Measurements from ENCODE around the gene KRTAP10-11. TPM values are rescaled to one million over a fixed set of nuclear protein-coding genes. Genes with fewer than 3 reads are reported as not detected.

KRTAP10-11 gene
- total RNA-seq, 1 donor from 2014 or later: not detected

- TF ChIP-seq, protein P1, sequence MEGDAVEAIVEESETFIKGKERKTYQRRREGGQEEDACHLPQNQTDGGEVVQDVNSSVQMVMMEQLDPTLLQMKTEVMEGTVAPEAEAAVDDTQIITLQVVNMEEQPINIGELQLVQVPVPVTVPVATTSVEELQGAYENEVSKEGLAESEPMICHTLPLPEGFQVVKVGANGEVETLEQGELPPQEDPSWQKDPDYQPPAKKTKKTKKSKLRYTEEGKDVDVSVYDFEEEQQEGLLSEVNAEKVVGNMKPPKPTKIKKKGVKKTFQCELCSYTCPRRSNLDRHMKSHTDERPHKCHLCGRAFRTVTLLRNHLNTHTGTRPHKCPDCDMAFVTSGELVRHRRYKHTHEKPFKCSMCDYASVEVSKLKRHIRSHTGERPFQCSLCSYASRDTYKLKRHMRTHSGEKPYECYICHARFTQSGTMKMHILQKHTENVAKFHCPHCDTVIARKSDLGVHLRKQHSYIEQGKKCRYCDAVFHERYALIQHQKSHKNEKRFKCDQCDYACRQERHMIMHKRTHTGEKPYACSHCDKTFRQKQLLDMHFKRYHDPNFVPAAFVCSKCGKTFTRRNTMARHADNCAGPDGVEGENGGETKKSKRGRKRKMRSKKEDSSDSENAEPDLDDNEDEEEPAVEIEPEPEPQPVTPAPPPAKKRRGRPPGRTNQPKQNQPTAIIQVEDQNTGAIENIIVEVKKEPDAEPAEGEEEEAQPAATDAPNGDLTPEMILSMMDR (IDR thresholded peaks at IDR 0.05; ENCODE audit: borderline replicate concordance): no peak
- H3K9me3 ChIP-seq (replicated peaks): peaks cover 38% of the 10 kb centered on the region
- H3K27me3 ChIP-seq (ENCODE audit: low read depth): peaks cover 32% of the 10 kb centered on the region
- no peaks in the 10 kb centered on the region for H3K36me3 ChIP-seq
- intact Hi-C loops (cut with micrococcal nuclease): no loop called here
- no peak overlapping the region for H3K4me3 ChIP-seq
- H3K4me1 ChIP-seq: no peaks in the 10 kb centered on the region
- no peak for DNase-seq
- H3K27ac ChIP-seq (replicated peaks): no peak overlapping the region
Measured at GRCh38 chr21:44611551-44611950, 34.7 kb upstream of the KRTAP10-11 start.

DNA sequence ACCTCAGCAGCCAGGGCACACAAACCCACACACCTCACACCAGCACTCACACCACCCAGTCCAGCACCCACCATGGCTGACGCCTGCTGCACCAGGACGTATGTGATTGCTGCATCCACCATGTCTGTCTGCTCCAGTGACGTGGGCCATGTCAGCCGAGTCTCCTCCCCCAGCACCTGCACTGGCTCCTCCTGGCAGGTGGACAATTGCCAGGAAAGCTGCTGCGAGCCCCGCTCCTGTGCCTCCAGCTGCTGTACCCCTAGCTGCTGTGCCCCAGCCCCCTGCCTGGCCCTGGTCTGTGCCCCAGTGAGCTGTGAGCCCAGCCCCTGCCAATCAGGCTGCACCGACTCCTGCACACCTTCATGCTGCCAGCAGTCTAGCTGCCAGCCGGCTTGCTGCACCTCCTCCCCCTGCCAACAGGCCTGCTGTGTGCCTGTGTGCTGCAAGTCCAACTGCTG, 34.2 kb upstream of the KRTAP10-11 start, which contains the start of gene KRTAP10-8:
TSS of gene KRTAP10-8 (plus strand) at position 51 of the 458 bp plus-strand sequence. CDS start at position 73, 22 bp downstream.
- intact Hi-C loops (cut with micrococcal nuclease): no loop called here
- TF ChIP-seq, protein P1 (IDR thresholded peaks at IDR 0.05; ENCODE audit: borderline replicate concordance): no peak
- DNase-seq: no peak
- Histone ChIP-seq H3K4me1 (no peaks in the 10 kb centered on the region), H3K36me3 (no peaks in the 10 kb centered on the region), H3K27ac (replicated peaks) (no peak within 1 kb of the TSS), H3K9me3 (replicated peaks) (peaks cover 36% of the 10 kb centered on the region), H3K27me3 (ENCODE audit: low read depth) (peaks cover 33% of the 10 kb centered on the region), H3K4me3 (no peak within 1 kb of the TSS)

DNA sequence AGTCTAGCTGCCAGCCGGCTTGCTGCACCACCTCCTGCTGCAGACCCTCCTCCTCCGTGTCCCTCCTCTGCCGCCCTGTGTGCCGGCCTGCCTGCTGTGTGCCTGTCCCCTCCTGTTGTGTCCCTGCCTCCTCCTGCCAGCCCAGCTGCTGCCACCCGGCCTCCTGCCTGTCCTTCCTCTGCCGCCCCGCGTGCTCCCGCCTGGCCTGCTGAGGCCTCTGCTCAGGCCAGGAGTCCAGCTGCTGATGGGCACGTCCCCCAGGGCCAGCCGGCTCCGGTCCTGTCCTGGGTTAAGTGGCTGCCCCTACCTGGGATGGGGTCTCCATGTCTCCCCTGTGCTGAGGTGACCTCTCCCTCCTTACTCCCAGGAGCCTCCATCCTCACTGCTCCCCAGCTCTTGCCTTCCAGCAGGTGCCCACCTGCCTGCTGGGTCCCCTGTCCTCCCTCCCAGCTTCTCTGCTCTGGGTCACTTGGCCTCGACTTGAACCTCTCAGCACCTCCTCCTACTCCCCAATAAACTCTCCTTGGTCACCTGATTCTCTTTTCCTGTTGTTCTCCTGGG, 33.5 kb upstream of the KRTAP10-11 start:
- H3K4me3 ChIP-seq: no peak overlapping the region
- TF ChIP-seq, protein P1 (IDR thresholded peaks at IDR 0.05; ENCODE audit: borderline replicate concordance): no peak
- H3K36me3 ChIP-seq: no peaks in the 10 kb centered on the region
- peaks cover 35% of the 10 kb centered on the region for H3K27me3 ChIP-seq (ENCODE audit: low read depth)
- H3K4me1 ChIP-seq: no peaks in the 10 kb centered on the region
- peaks cover 36% of the 10 kb centered on the region for H3K9me3 ChIP-seq (replicated peaks)
- H3K27ac ChIP-seq (replicated peaks): no peak overlapping the region
- DNase-seq: no peak
- intact Hi-C loops (cut with micrococcal nuclease): no loop called here

- intact Hi-C loops (cut with micrococcal nuclease): no loop called here
- Histone ChIP-seq H3K27ac (replicated peaks) (no peak overlapping the region), H3K4me3 (no peak overlapping the region), H3K4me1 (no peaks in the 10 kb centered on the region), H3K36me3 (no peaks in the 10 kb centered on the region), H3K27me3 (ENCODE audit: low read depth) (peaks cover 35% of the 10 kb centered on the region), H3K9me3 (replicated peaks) (peaks cover 35% of the 10 kb centered on the region)
- TF ChIP-seq, protein P1 (IDR thresholded peaks at IDR 0.05; ENCODE audit: borderline replicate concordance): no peak
- no peak for DNase-seq
Measured at GRCh38 chr21:44613386-44614155, 32.6 kb upstream of the KRTAP10-11 start.

DNA sequence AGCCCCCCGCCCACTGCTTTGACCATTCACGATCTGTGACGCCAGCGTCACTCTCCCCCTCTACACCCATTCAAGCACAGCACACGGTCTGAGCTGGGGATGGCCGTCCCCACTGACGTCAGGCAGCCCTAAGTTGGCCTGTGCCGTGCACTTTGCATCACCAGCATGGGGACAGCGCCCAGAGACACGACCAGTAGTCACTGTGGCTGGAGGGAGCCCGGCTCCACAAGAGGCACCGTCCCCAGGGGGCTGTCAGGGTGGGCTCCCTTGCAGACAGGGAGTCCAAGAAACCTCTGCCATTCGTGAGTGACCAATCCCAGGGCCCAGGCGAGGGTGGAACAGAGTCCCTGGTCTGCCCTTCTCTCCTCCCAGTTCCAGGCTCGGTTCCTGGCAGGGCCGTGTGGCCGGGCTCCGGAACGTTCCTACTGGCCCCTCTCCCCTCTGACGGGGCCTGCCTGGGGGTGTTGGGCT, 32.0 kb upstream of the KRTAP10-11 start:
- no peak for DNase-seq
- H3K27ac ChIP-seq (replicated peaks): no peak overlapping the region
- TF ChIP-seq, protein P1 (IDR thresholded peaks at IDR 0.05; ENCODE audit: borderline replicate concordance): no peak
- H3K36me3 ChIP-seq: no peaks in the 10 kb centered on the region
- no peak overlapping the region for H3K4me3 ChIP-seq
- H3K27me3 ChIP-seq (ENCODE audit: low read depth): peaks cover 35% of the 10 kb centered on the region
- H3K4me1 ChIP-seq: no peaks in the 10 kb centered on the region
- intact Hi-C loops (cut with micrococcal nuclease): no loop called here
- peaks cover 28% of the 10 kb centered on the region for H3K9me3 ChIP-seq (replicated peaks)
